Kidney tubule cell (primary cell): ENCODE data around the gene COL25A1.
A peak's percentile ranks its signal among the peaks of the same experiment; 100 is the strongest.
"Not testable (repeated sequence)": the region's sequence is repeated elsewhere in the genome, so short reads cannot be mapped to it uniquely, and the experiment has no call there.

ENCODE experiments used
- DNase-seq: peaks from one replicate; pipeline ENCODE4 v3.0.0-alpha.2; 2018; ENCODE audit warnings: low spot score

Gene COL25A1

DNA sequence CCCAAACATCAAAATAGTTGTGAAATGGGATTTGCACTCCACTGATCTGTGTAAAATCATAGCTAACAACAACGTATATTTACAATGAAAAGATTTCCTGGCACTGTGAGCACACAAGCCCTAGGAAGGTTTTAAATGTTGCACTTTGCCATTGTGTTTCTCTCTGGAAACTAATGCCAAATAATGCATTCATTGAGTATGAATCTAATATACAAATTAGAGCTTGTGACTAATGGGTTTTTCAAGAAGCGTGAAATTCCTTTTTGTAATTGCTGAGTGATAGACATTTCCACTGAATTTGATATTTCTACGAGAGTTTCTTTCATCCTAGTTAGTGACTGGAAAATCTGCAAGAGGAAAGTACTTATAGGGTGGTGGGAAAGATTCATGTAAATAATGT is 135.9 kb downstream of the COL25A1 start:
- no peak for DNase-seq

DNA sequence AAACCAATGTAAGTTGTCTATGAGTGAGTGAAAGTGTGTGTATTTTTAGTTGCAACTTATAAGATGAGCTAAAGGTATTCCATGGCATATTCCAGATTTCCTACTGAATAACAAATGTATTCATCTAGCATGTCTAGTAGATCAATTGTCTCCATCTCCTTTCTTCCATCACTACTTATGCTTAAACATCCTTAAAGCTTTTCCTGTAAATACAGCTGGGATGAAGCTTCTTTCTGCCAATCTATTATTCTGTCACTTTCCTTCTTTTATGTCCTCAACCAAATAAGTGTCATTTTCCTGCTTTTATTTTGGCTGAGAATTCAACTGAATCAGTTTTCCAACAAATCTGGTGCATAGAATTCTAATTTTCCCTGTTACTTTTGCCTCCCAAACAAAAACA is 136.3 kb downstream of the COL25A1 start:
- DNase-seq = no peak

DNA sequence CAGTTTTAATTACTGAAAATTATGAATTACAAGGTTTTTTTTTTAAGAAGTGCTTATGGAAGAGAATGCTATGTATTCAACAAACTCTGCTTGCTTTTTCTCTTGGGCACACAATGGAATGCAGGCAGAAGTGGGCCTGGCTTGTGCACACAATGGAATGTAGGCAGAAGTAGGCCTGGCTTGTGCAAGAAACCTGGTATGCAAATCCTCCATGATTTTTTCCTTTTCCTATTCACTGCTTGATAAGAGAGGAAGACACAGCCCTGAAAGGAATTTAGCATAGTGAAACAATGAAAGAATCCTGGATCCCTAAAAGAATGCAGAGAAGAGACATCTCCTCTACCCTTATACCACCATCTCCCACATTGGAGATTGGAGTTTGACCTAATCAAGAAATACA is 138.4 kb downstream of the COL25A1 start:
- peak; percentile 31 for DNase-seq

DNA sequence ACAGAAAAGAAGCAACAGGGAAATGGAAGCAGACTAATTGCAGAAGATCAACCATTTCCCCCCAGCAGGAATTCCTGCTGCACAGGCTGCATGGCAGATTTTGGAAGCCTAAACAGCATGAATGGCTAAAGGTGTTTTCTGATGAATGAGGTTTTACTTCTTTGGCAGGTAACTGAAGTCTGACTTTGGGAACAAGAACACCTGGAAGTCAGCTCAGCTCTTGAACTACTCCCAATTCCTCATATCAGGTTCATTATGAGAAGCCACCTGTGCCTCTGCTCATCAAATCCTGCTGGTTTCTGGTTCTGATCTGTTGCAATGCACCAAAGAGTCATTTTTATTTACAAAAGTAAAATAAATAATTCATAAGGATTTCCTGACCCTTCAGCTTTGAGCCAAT is 139.0 kb downstream of the COL25A1 start:
- no peak for DNase-seq

DNA sequence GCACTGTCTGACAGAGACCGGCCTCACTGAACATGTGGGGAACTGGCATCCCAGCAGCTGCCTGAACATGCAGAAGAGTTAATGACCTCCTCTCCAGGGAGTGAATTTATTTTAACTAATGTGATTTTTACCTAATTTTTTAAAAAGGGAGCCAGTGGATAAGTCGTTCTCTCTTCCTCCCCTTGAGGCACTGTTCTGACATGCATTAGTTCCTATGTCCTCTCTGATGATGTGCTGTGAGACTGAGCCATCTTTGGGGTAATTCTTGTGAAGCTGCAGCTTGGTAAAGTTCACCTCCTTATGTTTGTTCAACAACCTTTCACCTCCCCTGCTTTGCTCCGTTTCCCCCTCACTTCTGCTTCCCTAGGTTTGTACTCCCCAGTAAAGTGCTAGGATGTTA is 139.7 kb downstream of the COL25A1 start:
- no peak for DNase-seq

DNA sequence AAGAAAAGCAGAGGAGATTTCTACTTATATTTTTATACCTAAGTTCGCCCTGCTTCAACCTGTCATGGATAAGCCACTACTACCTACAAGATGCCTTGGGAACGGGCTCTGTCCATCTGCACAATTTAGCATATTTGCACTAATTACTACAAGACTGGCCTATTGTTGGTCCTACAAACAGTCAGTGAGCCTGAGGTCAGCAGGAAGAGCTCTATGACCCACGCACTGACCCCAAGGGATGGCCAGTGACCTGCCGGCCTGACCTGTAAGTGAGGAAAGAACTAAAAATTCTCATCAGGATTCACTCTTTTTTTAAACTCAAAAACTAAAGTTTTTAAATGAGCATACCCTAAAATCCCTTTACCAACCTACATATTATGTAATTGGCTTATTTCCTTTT is 142.0 kb downstream of the COL25A1 start:
- no peak for DNase-seq

DNA sequence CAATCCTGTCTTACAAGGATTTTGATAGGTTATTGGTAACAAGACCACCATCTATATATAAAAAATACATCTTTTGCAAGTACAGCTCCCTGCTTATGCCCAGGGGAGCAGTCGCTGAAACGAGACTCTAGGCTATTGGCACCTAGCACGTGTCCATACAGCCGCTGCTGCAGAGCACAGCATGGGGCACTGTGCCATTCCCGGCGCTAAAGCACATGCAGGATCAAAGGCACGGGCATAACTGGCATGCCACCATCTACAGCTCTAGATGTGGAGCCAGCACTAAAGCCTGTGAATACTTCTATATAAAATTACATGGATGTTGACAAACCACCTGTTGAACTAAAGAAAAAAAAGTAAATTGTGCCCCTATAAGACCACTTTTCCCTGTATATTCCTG is 144.8 kb downstream of the COL25A1 start:
- no peak for DNase-seq

DNA sequence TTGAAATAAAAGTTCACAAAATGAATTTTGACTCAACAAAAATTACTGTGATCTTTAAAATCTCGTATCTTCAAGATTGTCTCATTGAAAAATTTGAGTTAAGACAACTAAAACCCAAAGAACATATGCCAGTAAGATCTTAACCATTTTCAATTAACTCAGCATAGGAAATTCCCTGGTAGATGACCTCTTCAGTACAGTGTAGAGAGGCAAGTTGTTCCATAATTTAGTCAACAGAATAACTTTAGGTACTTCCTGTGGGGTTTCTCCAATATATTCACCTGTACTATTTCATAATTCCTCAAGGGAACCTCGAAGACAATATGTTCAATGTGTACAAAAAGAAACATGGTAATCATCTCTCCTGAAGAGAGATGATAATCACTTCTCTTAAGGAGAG is 145.3 kb downstream of the COL25A1 start:
- no peak for DNase-seq

DNA sequence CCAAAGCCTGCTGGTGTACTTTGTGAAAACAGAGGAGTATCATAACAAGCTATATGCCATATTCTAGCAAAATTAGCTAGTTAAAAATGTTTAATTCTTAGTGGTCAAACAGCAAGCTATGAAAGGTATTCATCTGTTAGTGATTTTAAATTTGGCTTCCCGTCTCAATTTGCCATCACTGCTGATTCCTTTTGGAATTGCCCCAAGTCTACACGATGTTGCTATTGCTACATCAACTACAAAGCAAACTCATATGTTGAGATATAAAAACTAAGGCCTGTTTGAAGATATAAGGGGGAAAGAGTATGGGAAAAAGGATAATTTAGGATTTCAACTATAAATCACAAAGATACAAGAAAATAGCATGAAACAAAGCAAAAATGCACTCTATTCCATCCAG is 146.1 kb downstream of the COL25A1 start:
- no peak for DNase-seq

DNA sequence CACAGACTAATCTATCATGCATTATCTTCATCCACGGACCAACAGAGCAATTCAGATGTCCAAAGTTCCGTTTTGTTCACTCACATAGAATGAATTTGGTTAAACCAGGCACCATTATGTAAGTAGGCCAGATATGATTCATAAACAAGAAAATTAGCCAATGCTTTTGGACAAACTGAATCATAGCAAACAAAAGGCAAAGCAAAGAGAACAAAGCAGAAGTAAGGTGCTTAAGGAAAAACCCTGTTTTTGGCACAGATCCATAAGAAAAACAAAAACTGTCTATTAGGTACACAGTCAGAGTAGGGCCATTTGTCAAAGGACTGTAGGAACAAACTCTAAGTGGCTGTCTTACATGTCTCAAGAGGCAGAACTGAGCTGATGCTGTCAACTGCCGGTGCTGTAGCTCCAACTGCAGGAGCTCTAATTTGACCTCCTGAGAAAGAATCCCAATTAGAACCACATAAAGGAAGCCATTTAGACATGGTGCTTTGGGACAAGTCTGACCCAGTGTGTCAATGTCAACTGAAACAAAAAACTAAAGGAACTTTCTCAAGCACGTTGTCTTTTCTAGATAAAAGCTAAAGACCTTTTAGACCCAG is 146.7 kb downstream of the COL25A1 start:
- DNase-seq = no peak

DNA sequence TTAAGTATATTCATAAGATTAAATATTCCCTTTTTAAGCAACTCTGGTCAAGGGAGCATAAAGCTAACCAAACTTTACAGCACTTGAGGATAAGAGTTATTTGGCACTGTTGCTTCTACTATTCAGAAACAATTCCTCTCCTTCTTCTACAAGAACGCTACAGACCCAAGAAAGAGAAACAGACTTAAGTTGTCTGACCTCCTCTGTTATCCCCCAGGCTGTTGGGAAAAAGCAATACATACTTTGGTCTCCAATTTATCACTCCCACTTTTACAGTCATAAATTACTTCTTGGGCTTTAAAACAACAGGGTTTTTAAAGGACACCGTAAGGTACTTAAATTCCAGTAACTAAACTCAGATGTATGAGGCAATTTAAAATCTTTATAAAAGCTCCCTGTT is 147.4 kb downstream of the COL25A1 start:
- no peak for DNase-seq

DNA sequence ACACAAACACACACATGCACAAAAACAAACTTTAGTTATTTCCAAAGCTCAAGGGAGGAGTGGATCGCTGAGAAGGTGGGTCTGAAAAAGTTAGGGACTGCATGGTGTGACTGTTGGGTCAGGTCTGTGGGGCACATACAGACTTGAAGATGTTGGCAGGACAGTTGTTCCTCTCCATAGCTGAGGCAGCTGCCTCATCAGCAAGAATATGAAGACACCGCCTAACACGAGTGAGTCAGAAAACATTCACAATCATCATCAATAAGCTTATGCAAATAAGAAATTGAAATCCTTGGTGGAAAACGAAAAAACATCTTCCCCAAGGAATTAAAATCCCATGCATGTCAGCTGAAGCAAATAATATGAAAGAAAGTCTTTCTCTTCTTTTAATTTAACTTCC is 148.0 kb downstream of the COL25A1 start:
- DNase-seq = no peak

DNA sequence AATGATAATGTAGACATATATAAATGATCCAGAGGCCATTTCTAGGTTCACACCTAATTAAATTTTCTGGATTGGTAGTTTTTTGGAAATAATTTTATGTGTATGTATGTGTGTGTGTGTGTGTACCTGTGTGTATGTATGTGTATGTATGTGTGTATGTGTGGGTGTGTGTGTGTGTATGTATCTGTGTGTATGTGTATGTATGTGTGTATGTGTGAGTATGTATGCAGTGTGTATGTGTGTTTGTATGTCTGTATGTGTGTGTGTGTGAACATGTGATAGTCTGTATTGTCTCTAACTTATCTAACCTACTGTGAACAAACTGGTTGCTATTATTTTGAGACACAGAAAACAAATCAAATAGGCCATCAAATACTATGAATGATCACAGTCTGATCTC is 152.6 kb downstream of the COL25A1 start:
- no peak for DNase-seq

DNA sequence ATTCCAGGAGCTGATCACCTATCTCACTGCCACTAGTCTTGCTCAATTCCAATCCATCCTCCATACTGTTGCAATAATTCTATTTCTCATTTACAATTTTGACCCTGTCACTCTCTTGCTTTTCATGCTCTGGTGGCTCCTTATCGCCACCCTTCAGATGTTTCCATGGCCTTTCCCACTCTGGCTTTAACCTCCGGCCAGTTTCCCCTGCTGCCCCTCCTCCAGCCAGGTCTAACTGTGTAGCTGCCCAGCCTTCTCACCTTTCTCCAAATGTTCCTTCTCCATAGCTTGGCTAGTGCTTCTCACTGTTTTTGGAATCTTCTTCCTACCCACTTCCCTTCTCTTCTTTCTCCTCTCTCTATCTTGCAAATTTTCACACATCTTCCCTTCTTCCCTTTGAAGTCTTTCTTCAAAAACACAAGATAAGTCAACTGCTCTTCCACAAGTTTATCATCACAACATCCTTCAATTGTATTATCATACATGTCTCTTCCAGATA is 153.8 kb downstream of the COL25A1 start:
- DNase-seq = no peak

DNA sequence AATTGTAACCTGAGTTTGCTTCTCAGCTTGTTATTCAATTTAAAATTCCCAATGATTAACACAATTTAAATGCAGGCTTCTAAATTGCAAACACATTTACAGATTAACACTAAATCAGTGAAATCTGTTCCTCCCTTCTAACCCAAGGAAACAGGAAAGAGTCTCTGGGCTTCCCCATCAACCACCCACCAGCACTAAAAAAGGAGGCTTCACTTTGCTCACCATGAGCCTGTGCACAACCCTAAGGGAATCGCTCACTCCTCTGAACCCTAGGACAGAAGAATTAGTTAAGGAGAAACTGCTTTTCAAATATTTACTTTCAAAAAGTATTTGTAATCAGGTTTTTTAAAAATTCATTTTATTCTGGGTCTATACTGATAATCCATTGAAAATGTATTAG is 155.3 kb downstream of the COL25A1 start:
- no peak for DNase-seq

DNA sequence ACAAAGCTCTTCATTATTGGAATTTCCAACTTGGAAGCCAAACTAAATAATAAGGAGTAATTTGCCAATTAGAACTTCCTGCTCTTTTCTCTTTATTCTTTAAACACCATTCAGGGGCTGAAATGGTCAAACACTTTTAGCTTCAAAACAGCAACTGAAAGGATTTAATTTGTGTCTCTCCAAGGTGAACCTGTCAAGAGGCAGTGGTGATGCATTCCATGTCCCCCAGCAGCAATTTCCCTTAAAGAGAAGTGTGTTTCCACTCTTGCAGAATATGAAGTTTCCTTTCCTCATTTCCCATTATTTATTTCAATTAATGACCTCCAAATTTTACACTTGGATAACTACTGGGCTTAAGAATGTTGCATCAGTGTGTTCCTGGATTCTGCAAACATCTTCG is 156.0 kb downstream of the COL25A1 start:
- no peak for DNase-seq

DNA sequence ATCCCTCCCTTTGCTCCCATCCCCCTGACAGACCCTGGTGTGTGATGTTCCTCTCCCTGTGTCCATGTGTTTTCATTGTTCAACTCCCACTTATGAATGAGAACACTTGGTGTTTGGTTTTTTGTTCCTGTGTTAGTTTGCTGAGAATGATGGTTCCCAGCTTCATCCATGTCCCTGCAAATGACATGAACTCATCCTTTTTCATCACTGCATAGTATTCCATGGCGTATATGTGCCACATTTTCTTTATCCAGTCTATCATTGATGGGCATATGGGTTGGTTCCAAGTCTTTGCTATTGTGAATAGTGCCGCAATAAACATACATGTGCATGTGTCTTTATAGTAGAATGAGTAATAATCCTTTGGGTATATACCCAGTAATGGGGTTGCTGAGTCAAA is 164.3 kb downstream of the COL25A1 start:
- DNase-seq = not testable (repeated sequence)

DNA sequence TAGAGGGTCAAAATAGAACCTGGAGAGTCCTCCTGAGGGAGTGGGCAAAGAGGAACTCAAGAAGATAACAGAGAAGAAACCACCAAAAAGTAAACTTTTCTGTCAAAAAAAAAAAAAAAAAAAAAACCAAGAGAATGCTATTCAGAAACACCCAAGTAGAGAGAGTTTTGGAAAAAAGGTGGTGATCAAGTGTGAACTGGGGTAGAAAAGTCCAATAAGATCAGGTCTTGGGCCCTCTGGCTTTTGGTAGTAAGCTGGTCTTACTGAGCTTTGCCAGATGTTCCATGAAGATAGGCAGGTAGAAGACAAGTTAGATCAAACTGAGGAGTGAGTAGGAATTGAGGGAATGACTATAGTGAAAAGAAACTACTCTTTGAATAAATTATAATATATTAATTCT is 167.5 kb downstream of the COL25A1 start:
- DNase-seq = no peak

DNA sequence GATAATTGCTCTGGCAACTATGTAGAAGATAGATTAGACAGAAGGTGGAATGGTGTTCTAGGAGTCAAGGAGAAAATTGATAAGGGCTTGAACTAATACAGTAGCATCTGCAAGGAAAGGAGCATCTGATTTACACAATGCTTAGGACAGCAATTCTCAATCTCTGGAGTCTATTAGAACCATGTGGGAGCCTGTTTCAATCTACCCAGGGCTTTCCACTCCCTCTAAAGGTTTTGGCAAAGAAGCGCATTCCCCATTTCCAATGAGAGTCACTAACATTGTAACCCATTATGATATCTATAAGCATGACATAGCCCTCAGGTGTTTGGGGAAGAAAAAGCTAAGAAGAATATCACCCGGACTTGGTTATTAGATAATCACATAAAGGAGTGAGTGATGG is 168.2 kb downstream of the COL25A1 start:
- DNase-seq = no peak

DNA sequence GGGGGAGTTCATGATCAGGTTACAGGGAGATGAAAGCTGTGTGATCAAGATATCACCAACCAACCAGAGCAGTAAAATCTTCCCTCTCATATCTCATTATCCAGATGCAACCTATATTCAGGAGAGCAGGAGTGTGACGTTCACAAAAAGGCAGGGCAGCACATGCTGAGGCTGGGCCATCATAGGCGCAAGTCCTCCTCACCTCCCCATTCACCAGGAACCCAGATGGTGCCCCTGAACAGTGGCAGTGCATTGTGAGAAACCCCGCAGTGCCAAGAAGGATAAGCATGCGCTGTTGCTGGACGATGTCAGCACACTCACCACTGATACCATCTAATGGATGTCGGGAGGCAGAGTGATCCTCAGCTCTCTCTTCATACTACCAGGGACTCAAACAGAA is 170.9 kb downstream of the COL25A1 start:
- no peak for DNase-seq

DNA sequence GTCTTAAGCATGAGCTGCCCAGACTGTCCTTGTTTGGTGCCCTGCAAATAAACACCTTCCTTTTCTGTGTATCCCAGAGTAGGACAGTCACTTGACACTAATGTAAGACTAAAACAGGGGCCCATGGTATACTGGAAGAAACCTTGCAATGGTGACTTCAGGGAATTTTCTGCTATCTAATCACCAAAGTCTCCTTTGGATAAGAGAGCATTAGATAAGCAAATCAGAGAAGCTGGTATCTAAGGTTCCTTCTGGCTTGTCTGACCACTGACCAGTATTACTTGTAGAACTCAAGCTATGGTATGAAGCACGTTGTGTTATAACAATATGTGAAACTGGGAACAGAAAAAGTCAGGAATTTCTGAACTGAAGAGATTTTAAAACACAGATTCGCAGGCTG is 173.9 kb downstream of the COL25A1 start:
- no peak for DNase-seq

DNA sequence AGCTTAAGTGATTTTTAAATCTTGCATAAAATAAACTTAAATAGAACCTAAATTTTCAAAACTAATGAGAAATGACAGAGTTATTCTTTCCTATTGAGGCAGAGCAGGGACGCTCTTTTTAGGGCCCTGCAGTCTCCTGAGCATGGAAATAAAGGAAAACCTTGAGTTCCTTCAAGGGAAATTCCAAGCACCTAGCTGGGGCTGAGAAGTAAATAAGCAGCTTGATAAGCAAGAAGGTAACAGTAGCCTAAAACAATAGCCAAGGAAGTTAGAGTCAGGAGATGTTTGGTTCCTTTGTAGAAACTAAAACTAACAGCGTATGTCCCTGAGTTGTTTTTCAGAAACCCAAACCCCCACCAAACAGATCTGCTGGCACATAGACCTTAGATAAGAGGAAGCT is 174.6 kb downstream of the COL25A1 start:
- DNase-seq = no peak

DNA sequence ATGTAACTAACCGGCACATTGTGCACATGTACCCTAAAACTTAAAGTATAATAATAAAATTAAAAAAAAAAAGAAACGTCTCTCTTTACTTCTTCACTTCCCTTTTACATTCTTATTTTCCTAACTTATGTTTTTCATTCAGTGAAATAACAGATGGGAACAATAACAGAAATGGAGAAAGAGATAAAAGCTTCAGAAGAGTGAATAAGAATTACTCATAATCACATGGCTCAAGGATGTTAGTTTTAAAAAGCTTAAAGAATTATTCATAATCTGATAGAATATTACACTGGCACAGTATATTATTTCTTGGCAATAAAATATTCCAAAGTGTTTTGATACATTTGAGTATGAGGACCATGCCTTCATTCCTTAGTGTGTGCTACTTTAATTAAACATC is 175.6 kb downstream of the COL25A1 start:
- no peak for DNase-seq

DNA sequence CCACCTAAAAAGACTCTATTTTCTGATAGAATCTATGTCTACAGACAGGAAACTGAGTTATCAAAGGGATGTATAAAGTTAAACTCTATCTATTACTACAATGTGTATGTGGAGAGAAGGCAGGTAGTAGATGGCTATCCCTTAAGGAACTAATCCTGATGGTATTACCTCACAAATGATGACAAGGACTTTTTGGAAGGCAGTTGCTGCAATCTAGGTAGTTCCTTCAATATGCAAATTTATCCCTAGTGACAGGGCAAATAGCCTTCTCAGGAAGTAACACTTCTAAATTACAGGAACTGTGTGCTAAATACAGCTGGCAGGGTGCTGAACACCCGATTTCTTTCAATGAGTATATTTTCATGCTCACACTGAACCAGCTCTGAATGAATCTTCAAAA is 177.4 kb downstream of the COL25A1 start:
- DNase-seq = no peak

DNA sequence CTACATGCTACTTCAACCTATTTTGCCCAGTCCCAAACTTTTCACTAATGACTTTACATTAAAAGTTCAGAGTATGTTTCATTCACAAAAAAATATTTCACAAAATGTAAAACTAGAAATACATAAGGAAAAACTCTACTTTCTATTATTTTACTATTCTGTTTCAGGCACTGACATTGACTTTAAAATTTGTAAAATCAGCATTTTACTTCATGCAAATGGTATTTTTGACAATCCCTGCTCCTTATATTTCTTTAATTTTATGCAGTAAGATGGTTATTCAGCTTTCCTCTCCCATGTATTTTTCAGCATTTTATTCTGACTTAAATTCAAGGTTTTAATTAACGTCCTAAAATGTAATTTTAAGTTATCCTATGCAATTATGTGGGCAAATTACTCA is 178.5 kb downstream of the COL25A1 start:
- no peak for DNase-seq
